ENCODE data around the gene ABCB9. TPM values are rescaled to one million over a fixed set of nuclear protein-coding genes. Genes with fewer than 3 reads are reported as not detected.

The ABCB9 gene
- total RNA-seq, 1 experiment from 2014 or later = 4.6 TPM

DNA sequence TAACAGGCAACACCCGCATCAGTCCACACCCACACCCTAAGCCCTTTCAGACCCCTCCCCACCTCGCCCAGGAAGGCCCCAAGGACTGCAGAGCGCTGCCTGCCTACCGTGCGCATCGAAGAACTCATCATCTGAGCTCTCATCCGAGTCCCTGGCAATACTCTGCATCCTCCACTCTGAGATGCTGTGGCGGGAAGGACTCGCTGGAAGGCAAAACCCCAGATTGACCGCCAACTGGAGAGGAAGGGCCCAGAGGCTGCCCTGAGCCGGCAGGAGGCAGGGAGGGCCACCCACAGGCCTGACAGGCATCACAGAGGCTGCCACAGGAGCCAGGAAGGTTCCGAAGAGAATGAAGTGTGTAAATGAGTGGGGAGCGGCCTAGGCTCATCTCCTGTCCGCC lies 38.0 kb upstream of the ABCB9 start:
- Histone ChIP-seq H4K5ac (ENCODE audit: insufficient read length, low read depth, low read length) (no peak overlapping the region), H3K4me2 (ENCODE audit: insufficient read depth, insufficient read length, low read length) (no peak overlapping the region), H3K9ac (ENCODE audit: extremely low read depth, insufficient read length, low read length) (no peak overlapping the region), H2BK15ac (ENCODE audit: low read depth, low read length) (no peak overlapping the region), H4K91ac (ENCODE audit: insufficient read length, low read depth, low read length) (no peak overlapping the region), H3K56ac (ENCODE audit: insufficient read length, low read depth, low read length) (no peak overlapping the region), H3K9me3 (ENCODE audit: control insufficient read depth, low read depth, low read length) (no peaks in the 10 kb centered on the region), H3T11ph (ENCODE audit: low read length) (no peak overlapping the region), H3K27me3 (ENCODE audit: insufficient read depth, low read length) (no peaks in the 10 kb centered on the region), H2AK5ac (ENCODE audit: insufficient read length, low read length) (no peak overlapping the region), H2AFZ (ENCODE audit: low read length) (no peak overlapping the region), H3K79me1 (ENCODE audit: insufficient read depth, low read depth, low read length, poor library complexity, severe bottlenecking) (no peaks in the 10 kb centered on the region), H4K20me1 (ENCODE audit: control insufficient read depth, insufficient read depth, insufficient read length) (no peaks in the 10 kb centered on the region), H3K4ac (ENCODE audit: low read depth, low read length) (no peak overlapping the region), H2BK120ac (ENCODE audit: low read depth, low read length, poor library complexity, severe bottlenecking) (no peak overlapping the region), H3K27ac (ENCODE audit: insufficient read length, low read depth, low read length) (no peak overlapping the region), H4K8ac (replicated peaks; ENCODE audit: insufficient read length, low read depth, low read length) (no peak overlapping the region), H3K14ac (ENCODE audit: insufficient read depth, low read length) (no peak overlapping the region), H2BK12ac (ENCODE audit: insufficient read length, low read depth, low read length) (no peak overlapping the region), H2BK5ac (ENCODE audit: insufficient read length, low read length) (no peak overlapping the region), H3K23me2 (ENCODE audit: insufficient read length, low read depth, low read length, poor library complexity, severe bottlenecking) (no peaks in the 10 kb centered on the region), H3K4me1 (ENCODE audit: insufficient read depth, low read length) (no peaks in the 10 kb centered on the region), H3K23ac (ENCODE audit: insufficient read length, low read depth, low read length) (no peak overlapping the region), H3K18ac (ENCODE audit: insufficient read length, low read depth, low read length) (no peak overlapping the region), H3K79me2 (ENCODE audit: insufficient read depth, low read length) (no peaks in the 10 kb centered on the region), H2BK20ac (ENCODE audit: low read depth, low read length, poor library complexity, severe bottlenecking) (no peak overlapping the region)
- no peak for DNase-seq
- no peaks in the 10 kb centered on the region for H3K4me1 Mint-ChIP-seq
- TF ChIP-seq, protein P1, sequence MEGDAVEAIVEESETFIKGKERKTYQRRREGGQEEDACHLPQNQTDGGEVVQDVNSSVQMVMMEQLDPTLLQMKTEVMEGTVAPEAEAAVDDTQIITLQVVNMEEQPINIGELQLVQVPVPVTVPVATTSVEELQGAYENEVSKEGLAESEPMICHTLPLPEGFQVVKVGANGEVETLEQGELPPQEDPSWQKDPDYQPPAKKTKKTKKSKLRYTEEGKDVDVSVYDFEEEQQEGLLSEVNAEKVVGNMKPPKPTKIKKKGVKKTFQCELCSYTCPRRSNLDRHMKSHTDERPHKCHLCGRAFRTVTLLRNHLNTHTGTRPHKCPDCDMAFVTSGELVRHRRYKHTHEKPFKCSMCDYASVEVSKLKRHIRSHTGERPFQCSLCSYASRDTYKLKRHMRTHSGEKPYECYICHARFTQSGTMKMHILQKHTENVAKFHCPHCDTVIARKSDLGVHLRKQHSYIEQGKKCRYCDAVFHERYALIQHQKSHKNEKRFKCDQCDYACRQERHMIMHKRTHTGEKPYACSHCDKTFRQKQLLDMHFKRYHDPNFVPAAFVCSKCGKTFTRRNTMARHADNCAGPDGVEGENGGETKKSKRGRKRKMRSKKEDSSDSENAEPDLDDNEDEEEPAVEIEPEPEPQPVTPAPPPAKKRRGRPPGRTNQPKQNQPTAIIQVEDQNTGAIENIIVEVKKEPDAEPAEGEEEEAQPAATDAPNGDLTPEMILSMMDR (conservative IDR thresholded peaks at IDR 0.05) = no peak
- H3K36me3 Mint-ChIP-seq (ENCODE audit: insufficient read depth in 1 of 3, low read depth in 3 of 3) = no peaks in the 10 kb centered on the region
- no peak overlapping the region for H3K4me3 Mint-ChIP-seq
- H3K27me3 Mint-ChIP-seq (ENCODE audit: low read depth) = peaks cover 2% of the 10 kb centered on the region
- no CpG with 5 or more reads among the region's 14 CpGs for WGBS (ENCODE audit: extremely low coverage, insufficient read length, low lambda C conversion rate)
- H3K27ac Mint-ChIP-seq = peak overlapping the region in 2 of 3 experiments; percentile 44 to 48; a peak in 1 of 7 replicates
- no peaks in the 10 kb centered on the region for H3K9me3 Mint-ChIP-seq
